Measurements from ENCODE around the gene CNTRL.

DNA sequence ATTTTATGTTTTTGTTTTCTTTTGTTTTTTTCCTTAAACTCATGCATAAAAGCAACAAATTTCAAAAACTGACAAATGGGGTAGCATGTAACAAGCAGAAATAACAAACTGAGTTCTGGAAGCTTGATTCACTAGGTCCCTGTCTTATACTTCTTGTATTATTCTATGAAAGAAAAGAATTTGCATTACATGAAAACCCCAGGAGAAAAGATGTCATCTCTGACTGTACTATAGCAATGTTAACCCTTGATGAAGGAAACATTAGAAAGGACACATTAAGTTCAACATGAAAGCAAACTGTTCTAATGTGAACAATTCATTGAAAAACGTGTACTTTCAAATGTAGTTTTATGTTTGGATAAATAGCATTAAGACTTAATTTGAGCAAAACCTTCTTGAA is 117.8 kb downstream of the CNTRL start:
- no peak for TF ChIP-seq EZH2 (IDR thresholded peaks at IDR 0.05; ENCODE audit: borderline replicate concordance)
- no peak for TF ChIP-seq EZH2phosphoT487 (IDR thresholded peaks at IDR 0.05; ENCODE audit: low read depth, severe bottlenecking, unreplicated experiment)

Data from hepatocyte (in vitro differentiated cells).